ENCODE data around the gene PPARG. TPM values are rescaled to one million over a fixed set of nuclear protein-coding genes. Genes with fewer than 3 reads are reported as not detected.

Gene PPARG
- total RNA-seq, 6 donors from 2014 or later = 39.8 to 93.9 (median 52.7) TPM

DNA sequence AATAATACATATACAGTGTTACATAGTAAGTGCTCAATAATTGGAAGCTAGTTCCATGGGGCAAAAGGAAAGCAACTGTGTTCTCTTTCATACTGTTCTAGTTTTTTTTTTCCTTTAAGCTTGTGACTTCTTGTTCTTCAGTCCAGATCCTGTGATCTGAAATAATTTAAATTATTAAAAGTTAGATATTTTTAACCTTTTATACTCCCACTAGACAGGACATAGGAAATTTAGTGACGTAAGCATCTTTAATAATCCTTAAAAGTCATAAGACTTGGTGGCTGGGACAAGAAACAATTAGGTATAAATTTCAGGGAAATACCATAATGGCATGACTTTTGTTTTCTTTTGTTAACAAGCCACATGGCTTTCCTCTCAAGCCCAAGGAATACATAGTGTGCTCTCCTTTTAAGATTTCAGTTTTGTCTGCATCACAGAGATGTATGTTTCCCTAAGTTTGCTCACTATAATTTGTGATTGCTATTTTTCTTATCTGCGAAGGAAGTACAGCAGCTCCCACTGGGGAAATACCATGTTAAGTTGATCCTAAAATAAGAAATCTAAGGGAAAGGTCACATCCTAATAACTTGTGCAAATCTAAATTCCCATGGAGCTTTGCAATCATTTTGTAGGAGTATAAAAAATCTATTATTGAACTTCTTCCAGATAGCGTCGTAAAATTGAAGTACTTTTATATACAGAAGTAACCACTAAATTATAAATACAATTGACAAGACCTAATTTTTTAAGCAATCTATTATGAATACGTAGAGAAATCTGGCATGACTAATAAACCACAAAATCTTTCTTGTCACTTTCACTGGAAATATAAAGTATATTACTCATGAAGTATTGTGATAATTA, 30.1 kb downstream of the PPARG start:
- no peaks in the 10 kb centered on the region for H3K36me3 ChIP-seq
- no peak overlapping the region for H3K27ac ChIP-seq
- no peaks in the 10 kb centered on the region for H3K27me3 ChIP-seq
- ATAC-seq (ENCODE audit: low FRiP score in 2 of 2) (no peak), DNase-seq (no peak)
- no peaks in the 10 kb centered on the region for H3K9me3 ChIP-seq
- H3K4me3 ChIP-seq = no peak overlapping the region
- WGBS, 2 donors = 69 to 77% methylated on average over 5 of the region's 5 CpGs
- no peaks in the 10 kb centered on the region for H3K4me1 ChIP-seq
- TF ChIP-seq EP300 (IDR thresholded peaks at IDR 0.05) (no peak), POLR2AphosphoS5 (IDR thresholded peaks at IDR 0.05) (no peak)
- TF ChIP-seq, protein P1, sequence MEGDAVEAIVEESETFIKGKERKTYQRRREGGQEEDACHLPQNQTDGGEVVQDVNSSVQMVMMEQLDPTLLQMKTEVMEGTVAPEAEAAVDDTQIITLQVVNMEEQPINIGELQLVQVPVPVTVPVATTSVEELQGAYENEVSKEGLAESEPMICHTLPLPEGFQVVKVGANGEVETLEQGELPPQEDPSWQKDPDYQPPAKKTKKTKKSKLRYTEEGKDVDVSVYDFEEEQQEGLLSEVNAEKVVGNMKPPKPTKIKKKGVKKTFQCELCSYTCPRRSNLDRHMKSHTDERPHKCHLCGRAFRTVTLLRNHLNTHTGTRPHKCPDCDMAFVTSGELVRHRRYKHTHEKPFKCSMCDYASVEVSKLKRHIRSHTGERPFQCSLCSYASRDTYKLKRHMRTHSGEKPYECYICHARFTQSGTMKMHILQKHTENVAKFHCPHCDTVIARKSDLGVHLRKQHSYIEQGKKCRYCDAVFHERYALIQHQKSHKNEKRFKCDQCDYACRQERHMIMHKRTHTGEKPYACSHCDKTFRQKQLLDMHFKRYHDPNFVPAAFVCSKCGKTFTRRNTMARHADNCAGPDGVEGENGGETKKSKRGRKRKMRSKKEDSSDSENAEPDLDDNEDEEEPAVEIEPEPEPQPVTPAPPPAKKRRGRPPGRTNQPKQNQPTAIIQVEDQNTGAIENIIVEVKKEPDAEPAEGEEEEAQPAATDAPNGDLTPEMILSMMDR (IDR thresholded peaks at IDR 0.05) = no peak

DNA sequence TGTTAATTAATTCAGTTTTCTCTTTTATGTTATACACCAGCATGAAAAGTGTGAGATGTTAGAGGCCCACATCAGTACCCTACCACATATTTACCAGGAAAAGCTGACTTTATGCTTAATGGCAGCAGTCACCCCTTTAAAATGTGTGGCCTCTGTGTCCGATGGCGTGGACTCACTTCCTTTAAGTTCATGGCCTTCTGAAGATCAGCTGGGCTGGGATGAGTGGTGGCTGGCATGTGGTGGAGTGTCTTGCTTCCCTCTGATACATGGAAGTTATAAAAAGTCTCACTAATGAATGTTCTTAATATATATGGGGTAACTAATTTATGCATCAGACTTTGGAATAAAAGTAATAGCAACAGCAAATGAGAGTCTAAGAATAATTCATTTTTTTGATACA, 32.1 kb downstream of the PPARG start:
- no peak overlapping the region for H3K4me3 ChIP-seq
- H3K27ac ChIP-seq = no peak overlapping the region
- H3K27me3 ChIP-seq = no peaks in the 10 kb centered on the region
- 83 to 92% methylated on average over 2 of the region's 2 CpGs for WGBS, 2 donors
- ATAC-seq (ENCODE audit: low FRiP score in 2 of 2) (peak in 1 of 2 donors; percentile 24), DNase-seq (no peak)
- TF ChIP-seq, protein P1 (IDR thresholded peaks at IDR 0.05) = no peak
- no peak for TF ChIP-seq POLR2A (IDR thresholded peaks at IDR 0.05)
- TF ChIP-seq EP300 (IDR thresholded peaks at IDR 0.05) = no peak
- no peak for TF ChIP-seq POLR2AphosphoS5 (IDR thresholded peaks at IDR 0.05)
- no peaks in the 10 kb centered on the region for H3K36me3 ChIP-seq
- no peaks in the 10 kb centered on the region for H3K4me1 ChIP-seq
- H3K9me3 ChIP-seq = no peaks in the 10 kb centered on the region

DNA sequence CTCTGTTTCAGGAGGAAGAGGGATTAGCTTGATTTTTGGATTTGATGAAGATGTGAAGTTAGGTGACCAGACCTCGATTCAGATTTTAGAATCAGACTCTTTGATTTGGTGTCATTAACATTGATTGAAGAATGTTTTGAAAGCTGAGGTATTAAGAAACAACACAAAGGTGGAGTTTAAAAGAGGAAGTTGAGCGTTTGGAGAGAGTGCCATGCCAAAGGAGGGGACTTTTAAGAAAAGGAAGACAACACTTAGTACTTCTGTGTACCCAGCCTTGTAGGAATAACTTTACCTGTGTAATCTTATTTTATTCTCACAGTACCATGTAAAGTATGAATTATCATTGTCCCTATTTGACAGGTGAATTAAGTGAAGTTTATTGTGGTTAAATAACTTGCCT, 34.4 kb downstream of the PPARG start:
- H3K36me3 ChIP-seq = no peaks in the 10 kb centered on the region
- ATAC-seq (ENCODE audit: low FRiP score in 2 of 2) (no peak), DNase-seq (no peak)
- TF ChIP-seq POLR2A (IDR thresholded peaks at IDR 0.05) = no peak
- TF ChIP-seq, protein P1 (IDR thresholded peaks at IDR 0.05) = no peak
- TF ChIP-seq POLR2AphosphoS5 (IDR thresholded peaks at IDR 0.05) = no peak
- TF ChIP-seq EP300 (IDR thresholded peaks at IDR 0.05) = no peak
- WGBS, 2 donors = 48 to 58% methylated on average over 2 of the region's 2 CpGs
- H3K4me1 ChIP-seq = no peaks in the 10 kb centered on the region
- H3K27ac ChIP-seq = no peak overlapping the region
- H3K4me3 ChIP-seq = no peak overlapping the region
- H3K9me3 ChIP-seq = no peaks in the 10 kb centered on the region
- no peaks in the 10 kb centered on the region for H3K27me3 ChIP-seq

DNA sequence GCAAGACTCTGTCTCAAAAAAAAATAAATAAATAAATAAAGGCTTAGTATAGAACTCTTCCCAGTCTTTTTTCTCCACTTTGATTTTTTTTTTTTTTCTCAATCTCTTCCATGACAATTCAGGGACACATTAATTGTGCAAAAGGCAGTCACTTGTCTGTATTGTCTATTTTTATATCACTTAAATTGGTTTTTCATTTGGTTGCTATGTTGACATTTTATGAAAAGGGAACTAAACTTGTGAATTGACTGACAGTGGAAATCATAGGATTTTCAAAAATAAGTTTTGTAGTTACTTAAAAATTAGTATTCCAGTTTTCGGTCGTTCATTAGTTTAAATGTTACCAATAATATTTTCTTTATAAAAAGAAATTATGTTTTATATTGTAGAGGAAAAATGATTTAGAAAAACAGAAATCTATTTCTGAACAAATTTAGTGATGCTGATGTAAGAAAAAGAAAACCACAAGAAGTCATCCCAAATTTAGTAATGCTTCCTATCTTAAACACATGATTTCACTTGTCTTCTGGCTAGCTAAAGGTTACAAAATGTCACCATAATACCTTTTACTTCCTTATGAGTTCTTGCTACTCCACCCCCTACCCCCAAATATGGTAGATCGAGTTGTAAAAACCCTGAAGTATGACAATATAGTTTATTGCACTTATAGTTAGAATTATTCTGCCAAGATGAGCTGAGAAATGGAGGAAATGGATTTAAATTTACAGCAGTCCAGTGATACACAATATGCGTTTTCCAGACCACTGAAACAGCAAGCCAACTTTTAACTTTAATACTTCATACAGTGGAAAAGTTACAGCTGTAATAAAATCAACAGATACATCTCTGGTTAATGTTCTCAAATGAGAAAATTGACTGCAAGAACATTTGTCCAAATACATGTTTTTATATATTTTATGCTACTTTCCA, 37.0 kb downstream of the PPARG start:
- WGBS, 2 donors = 72 to 78% methylated on average over 4 of the region's 4 CpGs
- Histone ChIP-seq H3K27me3 (no peaks in the 10 kb centered on the region), H3K36me3 (no peaks in the 10 kb centered on the region), H3K27ac (peak overlapping the region in 2 of 4 donors; percentile 28 to 41), H3K4me1 (no peaks in the 10 kb centered on the region), H3K9me3 (no peaks in the 10 kb centered on the region), H3K4me3 (no peak overlapping the region)
- no peak for DNase-seq
- TF ChIP-seq EP300 (IDR thresholded peaks at IDR 0.05) = no peak
- TF ChIP-seq, protein P1 (IDR thresholded peaks at IDR 0.05) = no peak
- no peak for TF ChIP-seq POLR2AphosphoS5 (IDR thresholded peaks at IDR 0.05)
- TF ChIP-seq POLR2A (IDR thresholded peaks at IDR 0.05) = no peak
- ATAC-seq (ENCODE audit: low FRiP score in 2 of 2) = peak in 1 of 2 donors; percentile 71

Data from upper lobe of left lung (tissue), 6 donors.